Neural progenitor cell (in vitro differentiated cells): ENCODE measurements around the gene MAPK1.

Source experiments
- EZH2 ChIP-seq: fragments of 200-600 bp; sonication (generic); IDR thresholded peaks from 2 replicates; pipeline ENCODE4 v1.6.1; 2017; ENCODE audit warnings: antibody characterized with exemption, mild to moderate bottlenecking, moderate library complexity
- TF ChIP-seq, protein P1 (sequence below): fragments of 200-600 bp; sonication (generic); IDR thresholded peaks from 2 replicates; pipeline ENCODE4 v1.5.1; 2017; ENCODE audit warnings: antibody characterized with exemption, mild to moderate bottlenecking

DNA sequence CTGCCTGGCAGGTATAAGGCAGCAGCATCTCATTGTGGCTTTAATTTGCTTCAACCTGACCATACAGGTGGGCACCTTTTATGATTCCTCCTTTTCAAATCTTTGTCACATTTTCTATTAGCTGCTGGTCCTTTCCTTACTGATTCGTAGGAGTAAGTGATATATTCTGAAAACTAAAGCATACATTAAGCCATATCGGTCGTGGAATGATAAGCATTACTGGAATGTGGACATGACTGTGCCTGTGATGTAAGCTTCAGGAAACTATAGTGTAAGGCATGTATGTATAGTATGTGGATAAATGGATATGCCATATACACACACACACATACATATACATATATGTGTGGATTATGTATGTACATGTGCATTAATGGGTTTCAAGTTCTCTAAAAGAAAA, 152.7 kb downstream of the MAPK1 start:
- TF ChIP-seq, protein P1, sequence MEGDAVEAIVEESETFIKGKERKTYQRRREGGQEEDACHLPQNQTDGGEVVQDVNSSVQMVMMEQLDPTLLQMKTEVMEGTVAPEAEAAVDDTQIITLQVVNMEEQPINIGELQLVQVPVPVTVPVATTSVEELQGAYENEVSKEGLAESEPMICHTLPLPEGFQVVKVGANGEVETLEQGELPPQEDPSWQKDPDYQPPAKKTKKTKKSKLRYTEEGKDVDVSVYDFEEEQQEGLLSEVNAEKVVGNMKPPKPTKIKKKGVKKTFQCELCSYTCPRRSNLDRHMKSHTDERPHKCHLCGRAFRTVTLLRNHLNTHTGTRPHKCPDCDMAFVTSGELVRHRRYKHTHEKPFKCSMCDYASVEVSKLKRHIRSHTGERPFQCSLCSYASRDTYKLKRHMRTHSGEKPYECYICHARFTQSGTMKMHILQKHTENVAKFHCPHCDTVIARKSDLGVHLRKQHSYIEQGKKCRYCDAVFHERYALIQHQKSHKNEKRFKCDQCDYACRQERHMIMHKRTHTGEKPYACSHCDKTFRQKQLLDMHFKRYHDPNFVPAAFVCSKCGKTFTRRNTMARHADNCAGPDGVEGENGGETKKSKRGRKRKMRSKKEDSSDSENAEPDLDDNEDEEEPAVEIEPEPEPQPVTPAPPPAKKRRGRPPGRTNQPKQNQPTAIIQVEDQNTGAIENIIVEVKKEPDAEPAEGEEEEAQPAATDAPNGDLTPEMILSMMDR = no peak
- no peak for TF ChIP-seq EZH2
